ENCODE results near the gene NOXRED1. TPM values are rescaled to one million over a fixed set of nuclear protein-coding genes. Genes with fewer than 3 reads are reported as not detected.
"Not testable (repeated sequence)": the region's sequence is repeated elsewhere in the genome, so short reads cannot be mapped to it uniquely, and the experiment has no call there.

NOXRED1 gene
- total RNA-seq, 2 donors from 2014 or later = 0.45 to 1.3 TPM

- DNase-seq (ENCODE audit: low spot score) (no peak), ATAC-seq (no peak)
- Mint-ChIP-seq H3K27ac (no peak overlapping the region), H3K36me3 (peaks cover 35% of the 10 kb centered on the region), H3K9me3 (no peaks in the 10 kb centered on the region), H3K4me1 (ENCODE audit: low read depth in 2 of 2) (no peaks in the 10 kb centered on the region), H3K27me3 (no peaks in the 10 kb centered on the region), H3K4me3 (no peak overlapping the region)
These were observed 15.3 kb upstream of the NOXRED1 start for GRCh38 chr14:77438596-77438995.

DNA sequence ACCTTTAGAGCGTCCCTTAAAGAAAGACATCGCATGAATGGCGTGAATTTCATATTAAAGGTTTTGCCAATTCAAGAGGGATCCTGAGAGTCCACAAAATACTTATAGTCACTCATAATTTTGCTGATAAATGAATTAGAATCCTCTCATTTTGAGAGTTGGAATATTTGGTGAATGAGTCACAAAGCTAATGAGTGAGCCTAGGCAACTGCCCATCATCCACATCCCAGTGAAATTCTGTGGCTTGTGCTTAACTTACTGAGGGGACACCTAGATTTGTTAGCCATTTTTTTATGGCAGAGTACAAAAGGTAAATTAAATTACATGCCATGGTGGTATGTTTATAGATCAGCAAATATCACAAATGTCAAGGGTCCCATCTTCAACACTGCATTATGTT lies 12.7 kb upstream of the NOXRED1 start:
- ATAC-seq (no peak), DNase-seq (ENCODE audit: low spot score) (no peak)
- Mint-ChIP-seq H3K27ac (no peak overlapping the region), H3K9me3 (no peaks in the 10 kb centered on the region), H3K27me3 (no peaks in the 10 kb centered on the region), H3K4me1 (ENCODE audit: low read depth in 2 of 2) (no peaks in the 10 kb centered on the region), H3K36me3 (peaks cover 29% of the 10 kb centered on the region), H3K4me3 (no peak overlapping the region)

GRCh38 chr14:77426396-77426795 lies 3.1 kb upstream of the NOXRED1 start:
- no peak for ATAC-seq
- DNase-seq (ENCODE audit: low spot score) = no peak
- peaks cover 66% of the 10 kb centered on the region for H3K36me3 Mint-ChIP-seq
- H3K27ac Mint-ChIP-seq = no peak overlapping the region
- no peaks in the 10 kb centered on the region for H3K27me3 Mint-ChIP-seq
- no peaks in the 10 kb centered on the region for H3K9me3 Mint-ChIP-seq
- no peak overlapping the region for H3K4me3 Mint-ChIP-seq
- no peaks in the 10 kb centered on the region for H3K4me1 Mint-ChIP-seq (ENCODE audit: low read depth in 2 of 2)

DNA sequence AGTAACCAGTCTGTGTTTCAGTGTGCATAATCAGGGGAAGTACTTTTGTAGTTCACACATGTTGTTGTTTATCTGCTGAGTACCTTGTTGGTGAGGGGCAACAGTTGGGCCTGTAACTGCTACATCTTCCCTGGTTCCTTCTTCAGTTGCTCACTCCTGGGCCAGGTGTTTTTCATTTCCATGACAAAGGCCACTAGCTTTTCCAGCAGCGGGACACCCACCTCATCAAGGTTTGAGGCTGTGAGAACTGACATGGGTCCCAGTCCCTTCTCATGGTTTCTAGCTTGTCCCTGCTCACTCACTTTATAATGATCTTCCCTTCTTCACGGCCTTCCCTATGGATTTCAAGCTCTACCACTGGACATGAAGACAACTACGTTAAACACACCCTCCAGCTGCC lies 1.5 kb upstream of the NOXRED1 start:
- Mint-ChIP-seq H3K4me1 (ENCODE audit: low read depth in 2 of 2) (no peaks in the 10 kb centered on the region), H3K4me3 (no peak overlapping the region), H3K9me3 (peaks cover 3% of the 10 kb centered on the region), H3K27me3 (no peaks in the 10 kb centered on the region), H3K36me3 (peaks cover 66% of the 10 kb centered on the region), H3K27ac (no peak overlapping the region)
- no peak for DNase-seq (ENCODE audit: low spot score)
- ATAC-seq = no peak

DNA sequence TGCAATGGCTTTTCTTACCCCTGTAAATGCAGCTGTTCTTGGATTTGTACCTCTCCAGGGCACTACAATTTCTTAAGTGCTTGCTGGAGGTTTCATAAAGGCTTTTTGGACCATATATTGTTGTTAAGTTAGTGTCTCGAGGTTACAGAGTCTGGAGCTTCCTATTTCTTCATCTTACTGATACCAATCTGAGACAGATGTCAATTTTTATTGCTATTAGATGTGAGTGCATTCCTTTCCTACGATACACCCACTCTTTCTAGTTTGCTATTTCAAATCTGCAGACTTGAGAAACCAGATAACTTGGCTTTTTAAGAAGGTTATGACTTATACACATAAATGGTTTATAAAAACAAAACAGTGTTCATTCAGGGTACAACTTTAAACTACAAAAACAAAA lies 2.1 kb downstream of the NOXRED1 start:
- Mint-ChIP-seq H3K27me3 (no peaks in the 10 kb centered on the region), H3K27ac (no peak overlapping the region), H3K4me1 (ENCODE audit: low read depth in 2 of 2) (no peaks in the 10 kb centered on the region), H3K9me3 (peaks cover 11% of the 10 kb centered on the region), H3K4me3 (no peak overlapping the region), H3K36me3 (peaks cover 43% of the 10 kb centered on the region)
- DNase-seq (ENCODE audit: low spot score) = no peak
- ATAC-seq = no peak

DNA sequence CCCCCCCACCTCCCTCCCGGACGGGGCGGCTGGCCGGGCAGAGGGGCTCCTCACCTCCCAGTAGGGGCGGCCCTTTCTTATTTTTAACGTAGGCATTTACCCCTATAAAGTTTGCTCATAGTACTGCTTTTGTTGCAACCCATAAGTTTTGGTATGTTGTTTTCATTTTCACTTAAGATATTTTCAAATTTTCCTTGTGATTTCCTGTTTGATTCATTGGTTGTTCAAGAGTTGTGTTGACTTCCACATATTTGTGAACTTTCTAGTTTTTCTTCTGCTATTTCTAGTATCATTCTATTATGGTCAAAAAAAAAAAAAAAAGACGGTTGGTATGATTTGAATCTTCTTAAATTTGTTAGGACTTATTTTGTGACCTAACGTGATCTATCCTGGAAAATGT lies 6.5 kb downstream of the NOXRED1 start:
- Mint-ChIP-seq H3K27ac (no peak overlapping the region), H3K36me3 (peaks cover 21% of the 10 kb centered on the region), H3K27me3 (no peaks in the 10 kb centered on the region), H3K4me1 (ENCODE audit: low read depth in 2 of 2) (no peaks in the 10 kb centered on the region), H3K4me3 (no peak overlapping the region), H3K9me3 (peaks cover 11% of the 10 kb centered on the region)
- ATAC-seq = no peak
- no peak for DNase-seq (ENCODE audit: low spot score)

DNA sequence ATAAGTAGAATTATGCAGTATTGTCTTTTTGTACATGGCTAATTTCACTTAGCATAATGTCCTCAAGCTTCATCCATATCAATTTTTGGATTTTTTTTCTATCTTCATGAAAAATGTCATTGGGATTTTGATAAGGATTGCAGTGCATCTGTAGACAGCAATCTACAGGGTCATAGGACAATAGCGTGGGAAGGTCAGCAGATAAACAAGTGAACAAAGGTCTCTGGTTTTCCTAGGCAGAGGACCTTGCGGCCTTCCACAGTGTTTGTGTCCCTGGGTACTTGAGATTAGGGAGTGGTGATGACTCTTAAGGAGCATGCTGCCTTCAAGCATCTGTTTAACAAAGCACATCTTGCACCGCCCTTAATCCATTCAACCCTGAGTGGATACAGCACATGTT lies 7.2 kb downstream of the NOXRED1 start:
- H3K4me3 Mint-ChIP-seq; ATAC-seq; H3K4me1 Mint-ChIP-seq (ENCODE audit: low read depth in 2 of 2); DNase-seq (ENCODE audit: low spot score); H3K27ac Mint-ChIP-seq; H3K27me3 Mint-ChIP-seq: not testable (repeated sequence)
- Mint-ChIP-seq H3K36me3 (peaks cover 13% of the 10 kb centered on the region), H3K9me3 (peaks cover 11% of the 10 kb centered on the region)

DNA sequence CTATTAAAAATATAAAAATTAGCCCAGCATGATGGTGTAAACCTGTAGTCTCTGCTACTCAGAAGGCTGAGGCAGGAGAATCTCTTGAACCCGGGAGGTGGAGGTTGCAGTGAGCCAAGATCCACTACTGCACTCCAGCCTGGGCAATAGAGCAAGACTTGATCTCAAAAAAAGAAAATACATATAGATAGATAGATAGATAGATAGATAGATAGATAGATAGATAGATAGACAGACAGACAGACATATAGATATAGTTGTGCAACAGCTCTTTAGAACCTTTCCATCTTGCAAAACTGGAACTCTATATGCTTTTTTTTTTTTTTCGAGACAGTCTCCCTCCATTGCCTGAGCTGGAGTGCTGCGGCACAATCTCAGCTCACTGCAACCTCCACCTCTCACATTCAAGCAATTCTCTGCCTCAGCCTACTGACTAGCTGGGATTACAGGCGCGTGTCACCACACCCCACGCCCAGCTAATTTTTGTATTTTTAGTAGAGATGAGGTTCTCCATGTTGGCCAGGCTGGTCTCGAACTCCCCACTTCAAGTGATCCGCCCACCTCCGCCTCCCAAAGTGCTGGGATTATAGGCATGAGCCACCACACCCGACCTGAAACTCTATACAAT lies 7.8 kb downstream of the NOXRED1 start:
- H3K27me3 Mint-ChIP-seq, ATAC-seq: not testable (repeated sequence)
- H3K9me3 Mint-ChIP-seq = peaks cover 11% of the 10 kb centered on the region

GRCh38 chr14:77409131-77409533 lies 14.2 kb downstream of the NOXRED1 start:
- no peaks in the 10 kb centered on the region for H3K9me3 Mint-ChIP-seq
- ATAC-seq (no peak), DNase-seq (ENCODE audit: low spot score) (no peak)
- no peak overlapping the region for H3K27ac Mint-ChIP-seq
- H3K4me1 Mint-ChIP-seq (ENCODE audit: low read depth in 2 of 2) = peaks cover 14 to 17% of the 10 kb centered on the region in 2 donors
- no peak overlapping the region for H3K4me3 Mint-ChIP-seq
- H3K36me3 Mint-ChIP-seq = no peaks in the 10 kb centered on the region
- H3K27me3 Mint-ChIP-seq = no peaks in the 10 kb centered on the region

More for the DNA sequence above, 7.8 kb downstream of the NOXRED1 start:
- not testable (repeated sequence) for H3K27ac Mint-ChIP-seq; DNase-seq (ENCODE audit: low spot score); H3K4me1 Mint-ChIP-seq (ENCODE audit: low read depth in 2 of 2); H3K4me3 Mint-ChIP-seq
- H3K36me3 Mint-ChIP-seq = peaks cover 13% of the 10 kb centered on the region

DNA sequence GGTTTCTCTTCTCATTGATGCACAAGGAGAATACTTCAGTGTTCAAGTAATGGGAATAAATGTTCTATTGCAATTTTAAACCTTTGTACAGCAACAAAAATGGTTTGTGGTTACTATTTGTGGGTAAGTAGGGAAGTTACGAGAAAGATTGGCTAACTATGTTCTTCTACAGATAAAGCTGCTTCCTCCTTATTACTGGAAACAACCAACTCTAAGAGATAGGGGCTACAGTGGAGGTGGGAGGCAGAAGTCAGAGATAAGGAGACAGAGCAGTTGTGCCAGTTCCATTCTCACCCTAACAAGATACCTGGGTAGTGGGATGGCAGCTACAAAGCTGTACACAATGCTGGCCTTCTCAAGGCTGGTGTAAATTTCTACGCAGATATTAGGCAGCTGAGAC lies 16.2 kb downstream of the NOXRED1 start:
- Mint-ChIP-seq H3K27ac (peak overlapping the region in 1 of 2 donors; percentile 32), H3K36me3 (no peaks in the 10 kb centered on the region), H3K27me3 (no peaks in the 10 kb centered on the region), H3K4me3 (peak overlapping the region; percentile 16), H3K9me3 (no peaks in the 10 kb centered on the region), H3K4me1 (ENCODE audit: low read depth in 2 of 2) (peaks cover 14 to 17% of the 10 kb centered on the region in 2 donors)
- DNase-seq (ENCODE audit: low spot score) = no peak
- ATAC-seq = peak in 1 of 2 donors; percentile 57

DNA sequence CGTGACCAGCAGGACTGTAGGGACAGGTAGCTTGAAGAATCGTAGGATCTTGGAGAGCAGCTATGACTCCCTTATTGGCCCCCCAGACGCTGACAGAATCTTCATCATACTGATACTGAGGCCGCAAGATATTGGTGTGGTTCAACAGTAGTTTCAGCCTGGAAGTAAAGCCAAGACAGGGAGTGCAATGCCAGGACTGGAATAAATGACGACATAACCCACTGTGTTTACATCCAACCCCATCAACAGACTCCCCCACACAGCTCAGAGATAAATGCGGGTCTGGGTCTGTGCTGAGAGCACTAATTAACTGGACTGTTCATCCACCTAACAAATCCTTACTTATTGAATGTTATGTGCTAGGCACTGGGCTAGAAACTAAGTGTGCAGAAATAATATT lies 16.6 kb downstream of the NOXRED1 start:
- DNase-seq (ENCODE audit: low spot score) = no peak
- Mint-ChIP-seq H3K27ac (peak overlapping the region in 1 of 2 donors; percentile 15), H3K27me3 (no peaks in the 10 kb centered on the region), H3K4me3 (peak overlapping the region; percentile 16), H3K4me1 (ENCODE audit: low read depth in 2 of 2) (peaks cover 14 to 17% of the 10 kb centered on the region in 2 donors), H3K9me3 (no peaks in the 10 kb centered on the region), H3K36me3 (no peaks in the 10 kb centered on the region)
- peak in 1 of 2 donors; percentile 43 for ATAC-seq

- no peaks in the 10 kb centered on the region for H3K27me3 Mint-ChIP-seq
- DNase-seq (ENCODE audit: low spot score) (no peak), ATAC-seq (no peak)
- H3K4me3 Mint-ChIP-seq = no peak overlapping the region
- no peaks in the 10 kb centered on the region for H3K9me3 Mint-ChIP-seq
- H3K4me1 Mint-ChIP-seq (ENCODE audit: low read depth in 2 of 2) = peaks cover 14 to 17% of the 10 kb centered on the region in 2 donors
- H3K27ac Mint-ChIP-seq = peak overlapping the region in 1 of 2 donors; percentile 15
- no peaks in the 10 kb centered on the region for H3K36me3 Mint-ChIP-seq
These were observed 17.2 kb downstream of the NOXRED1 start for GRCh38 chr14:77406086-77406485.

- H3K9me3 Mint-ChIP-seq = no peaks in the 10 kb centered on the region
- H3K4me3 Mint-ChIP-seq = no peak overlapping the region
- ATAC-seq (no peak), DNase-seq (ENCODE audit: low spot score) (no peak)
- no peaks in the 10 kb centered on the region for H3K36me3 Mint-ChIP-seq
- peaks cover 8 to 10% of the 10 kb centered on the region in 2 donors for H3K27me3 Mint-ChIP-seq
- H3K27ac Mint-ChIP-seq = no peak overlapping the region
- H3K4me1 Mint-ChIP-seq (ENCODE audit: low read depth in 2 of 2) = peaks cover 14 to 17% of the 10 kb centered on the region in 2 donors
These were observed 19.6 kb downstream of the NOXRED1 start for GRCh38 chr14:77403768-77404167.

- Mint-ChIP-seq H3K4me1 (ENCODE audit: low read depth in 2 of 2) (no peaks in the 10 kb centered on the region), H3K9me3 (no peaks in the 10 kb centered on the region)
- no peak for ATAC-seq
These were observed 23.1 kb downstream of the NOXRED1 start for GRCh38 chr14:77400216-77400615.

DNA sequence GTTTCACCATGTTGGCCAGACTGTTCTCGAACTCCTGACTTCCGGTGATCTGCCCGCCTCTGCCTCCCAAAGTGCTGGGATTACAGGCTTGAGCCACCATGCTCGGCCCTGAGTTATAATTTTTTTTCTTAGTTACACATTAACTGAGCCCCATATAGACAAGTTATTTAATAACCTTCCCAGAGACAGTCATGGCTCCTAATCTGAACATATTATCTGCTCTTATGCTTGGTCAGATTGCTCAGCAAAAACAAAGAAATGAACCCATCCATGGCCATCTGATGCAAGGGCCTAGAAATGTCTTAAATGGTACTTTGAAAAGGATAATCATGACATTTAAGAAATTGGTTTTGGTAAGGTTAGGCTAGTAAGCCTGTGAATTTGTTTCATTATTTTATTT lies 33.1 kb downstream of the NOXRED1 start:
- H3K4me3 Mint-ChIP-seq = no peak overlapping the region
- ATAC-seq (no peak), DNase-seq (ENCODE audit: low spot score) (no peak)
- no peaks in the 10 kb centered on the region for H3K4me1 Mint-ChIP-seq (ENCODE audit: low read depth in 2 of 2)
- no peaks in the 10 kb centered on the region for H3K9me3 Mint-ChIP-seq
- H3K36me3 Mint-ChIP-seq = no peaks in the 10 kb centered on the region
- no peaks in the 10 kb centered on the region for H3K27me3 Mint-ChIP-seq
- H3K27ac Mint-ChIP-seq = no peak overlapping the region

More at GRCh38 chr14:77400216-77400615, 23.1 kb downstream of the NOXRED1 start:
- no peak overlapping the region for H3K4me3 Mint-ChIP-seq
- H3K27ac Mint-ChIP-seq = no peak overlapping the region
- DNase-seq (ENCODE audit: low spot score) = no peak
- no peaks in the 10 kb centered on the region for H3K36me3 Mint-ChIP-seq
- H3K27me3 Mint-ChIP-seq = peaks cover 10% of the 10 kb centered on the region in 2 donors

Data from natural killer cell treated with Interleukin-12 subunit alpha and Interleukin-12 subunit beta and Interleukin-15 and Interleukin-18, amount 100 ng/mL, for 72 hours (primary cell).